Daoy (cell line): ENCODE results near the gene NEIL1. TPM values are rescaled to one million over a fixed set of nuclear protein-coding genes. Genes with fewer than 3 reads are reported as not detected.
"Not testable (repeated sequence)": the region's sequence is repeated elsewhere in the genome, so short reads cannot be mapped to it uniquely, and the experiment has no call there.

ENCODE experiments used
- DNase-seq: peaks from one replicate; pipeline ENCODE4 v3.0.0-alpha.2; 2015; ENCODE audit warnings: low read depth
- total RNA-seq: library from RNA; depleted of rRNA; stranded (reverse); fragments of >200 nt; shearing (Covaris generic); gene quantifications from 2 replicates; pipeline ENCODE4 v1.2.3, GENCODE V29; 2014; rRNA removed

The NEIL1 gene
- total RNA-seq, 1 experiment from 2014 or later: not detected

DNA sequence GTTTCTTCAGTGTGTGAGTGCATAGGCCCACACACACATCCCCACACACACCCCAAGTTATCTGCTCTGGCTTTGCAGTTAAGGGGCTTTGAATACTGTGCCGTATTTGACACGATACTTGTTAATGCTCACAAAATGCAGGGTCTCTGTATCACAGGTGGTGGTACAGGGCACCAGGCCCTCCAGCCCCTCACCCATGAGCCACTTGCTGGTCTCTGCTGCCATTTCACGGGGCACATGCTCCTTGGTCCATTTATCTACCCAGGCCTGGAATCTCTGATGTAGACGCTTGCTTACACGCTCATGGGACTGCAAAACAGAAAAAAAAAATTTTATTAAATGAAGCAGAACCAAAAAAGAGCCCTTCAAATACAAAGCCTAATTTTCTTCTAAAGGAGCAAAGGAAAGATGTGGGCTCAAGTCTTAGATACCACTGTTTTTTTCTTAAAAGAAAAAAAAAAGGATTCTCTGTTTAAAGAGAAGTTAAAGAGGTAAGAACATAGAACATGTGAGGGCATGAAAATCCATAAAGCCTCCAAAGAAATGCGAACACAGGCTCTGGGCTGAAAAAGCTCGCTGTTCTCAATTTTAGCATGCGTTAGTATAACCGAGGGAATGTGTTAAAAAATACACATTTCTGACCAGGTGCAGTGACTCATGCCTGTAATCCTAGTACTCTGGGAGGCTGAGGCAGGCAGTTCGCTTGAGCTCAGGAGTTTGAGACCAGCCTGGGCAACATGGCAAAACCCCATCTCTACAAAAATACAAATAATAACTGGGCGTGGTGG lies 25.3 kb downstream of the NEIL1 start:
- DNase-seq: no peak

DNA sequence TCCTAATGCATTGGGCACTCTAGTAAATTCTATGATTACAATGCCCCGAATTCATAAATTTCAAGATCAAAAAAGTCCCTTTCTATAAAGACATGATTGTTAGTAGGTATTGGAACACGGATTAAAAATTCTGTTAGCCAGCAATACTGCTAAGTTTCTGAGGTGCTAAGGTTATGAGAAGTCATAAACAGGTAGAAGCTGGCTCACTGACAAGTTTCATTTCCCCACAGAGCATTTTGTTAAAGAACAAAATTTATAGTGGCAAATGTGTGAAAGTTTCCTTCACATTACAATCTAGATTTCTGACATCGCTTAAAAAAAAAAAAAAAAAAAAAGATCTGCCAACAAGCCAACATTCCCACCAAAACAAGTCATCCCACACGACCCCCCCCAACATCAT lies 33.9 kb downstream of the NEIL1 start:
- no peak for DNase-seq

DNA sequence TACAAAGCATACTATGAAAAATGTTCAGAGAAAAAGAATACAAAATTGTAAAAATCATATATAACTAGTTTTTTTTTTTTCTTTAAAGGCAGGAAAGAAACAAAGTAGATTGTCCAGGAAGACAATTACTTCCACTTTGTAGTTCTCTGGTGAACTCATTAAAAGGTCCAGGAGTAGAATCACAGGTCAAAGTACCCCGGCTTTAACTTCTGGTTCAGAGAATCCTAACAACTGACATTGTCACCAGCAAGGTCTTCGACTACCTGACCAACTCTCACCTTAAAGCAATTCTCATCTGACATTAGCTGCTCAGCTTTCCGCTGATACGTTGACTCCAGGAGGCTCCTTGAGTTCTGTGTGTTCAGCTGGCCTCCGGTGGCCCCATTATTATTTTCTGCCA lies 37.1 kb downstream of the NEIL1 start:
- not testable (repeated sequence) for DNase-seq

DNA sequence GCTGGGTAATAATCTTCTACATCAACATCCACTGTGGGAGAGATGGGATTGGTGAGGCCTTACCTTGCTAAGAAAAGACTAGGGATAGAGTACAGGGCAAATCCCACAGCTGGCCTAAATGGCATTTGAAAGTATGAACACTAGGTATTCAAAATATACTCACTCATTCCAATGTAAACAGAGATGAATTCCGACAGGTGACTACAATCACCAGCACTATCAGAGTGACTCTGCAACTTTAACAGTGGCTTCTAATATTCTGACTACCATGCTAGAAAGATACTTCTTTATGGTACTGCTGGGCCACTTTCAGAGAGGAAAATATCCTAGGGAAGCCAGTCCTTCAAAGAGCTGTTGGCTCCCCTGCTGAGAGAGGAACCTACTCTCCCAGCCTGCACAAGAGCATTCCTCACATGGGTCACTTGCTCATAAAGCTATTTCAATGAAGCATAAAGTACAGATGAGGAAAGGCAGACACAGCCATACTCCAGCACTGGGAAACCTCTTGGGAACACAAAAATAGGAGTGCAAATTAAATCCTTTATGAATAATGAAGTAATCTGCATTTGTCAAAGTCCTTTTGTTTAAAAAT lies 43.0 kb downstream of the NEIL1 start:
- no peak for DNase-seq

DNA sequence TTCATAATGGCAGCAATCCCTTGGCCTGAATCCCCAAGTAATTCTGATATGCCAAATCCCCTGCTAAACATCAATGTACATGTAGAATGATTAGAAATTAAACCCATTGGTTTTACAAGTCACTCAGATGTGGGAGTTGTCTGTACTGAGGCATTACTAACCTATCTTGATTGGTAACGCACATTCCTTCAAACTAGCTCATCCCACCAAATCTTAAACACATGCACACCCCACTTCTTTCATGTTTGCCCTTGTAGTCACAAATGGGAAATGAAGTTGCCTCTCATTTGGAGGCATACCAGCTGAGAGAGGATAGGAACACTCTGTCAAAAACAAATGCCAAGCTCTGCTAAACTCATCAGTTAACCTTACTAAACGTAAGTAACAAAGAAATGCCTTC lies 50.7 kb downstream of the NEIL1 start:
- DNase-seq: no peak

DNA sequence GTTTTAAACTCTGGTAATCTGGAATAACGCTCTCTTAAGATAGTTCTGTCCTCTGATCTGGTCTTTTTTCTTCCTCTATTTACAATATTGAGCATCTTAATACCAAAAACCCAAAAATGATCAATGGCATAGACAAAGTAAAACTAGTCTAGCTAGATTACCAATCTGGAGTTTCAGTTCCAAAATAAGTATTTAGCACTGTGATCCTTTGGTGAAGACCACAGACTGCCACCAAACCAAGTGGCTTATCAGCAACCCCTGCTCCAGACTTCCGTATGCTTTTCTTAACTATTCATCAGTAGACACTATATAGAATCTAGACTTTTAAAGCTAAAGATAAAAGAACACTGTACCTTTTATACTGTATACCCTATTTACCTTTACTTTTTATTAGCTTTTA lies 57.1 kb downstream of the NEIL1 start:
- DNase-seq: no peak

Other genes with a start within 250 kb of the NEIL1 start
- 3.1 and 5.7 TPM in 2 replicates for gene C15orf39, start 145.2 kb upstream of the NEIL1 start, total RNA-seq
- gene GOLGA6C, start 88.7 kb upstream of the NEIL1 start, total RNA-seq: 0.34 TPM in 1 of 2 replicates, not detected in the other
- gene GOLGA6D, start 64.2 kb upstream of the NEIL1 start, total RNA-seq: not detected in 2 replicates
- gene COMMD4, start 11.0 kb upstream of the NEIL1 start, total RNA-seq: 99.4 and 108 TPM in 2 replicates
- 77.1 and 77.9 TPM in 2 replicates for gene MAN2C1, start 21.6 kb downstream of the NEIL1 start, total RNA-seq
- 16.8 and 20.6 TPM in 2 replicates for gene SIN3A, start 104.7 kb downstream of the NEIL1 start, total RNA-seq
- 20.8 and 21.2 TPM in 2 replicates for gene PTPN9, start 232.3 kb downstream of the NEIL1 start, total RNA-seq